CD4-positive, alpha-beta T cell (primary cell): ENCODE data around the gene SLC2A9. TPM values are rescaled to one million over a fixed set of nuclear protein-coding genes. Genes with fewer than 3 reads are reported as not detected.

Experiments
- ATAC-seq: fragments of 200-7000 bp; cut with Tn5 transposase; one replicate; pipeline ENCODE4 v1.10.0; 2022; ENCODE audit warnings: mild to moderate bottlenecking; ENCODE audit not compliant: poor library complexity
- CTCF ChIA-PET: fragments of 350-600 bp; sonication (Branson Sonifier 250); formaldehyde crosslinking; loops from one replicate; lab custom pipeline; 2021; ENCODE audit warnings: antibody characterized with exemption, inconsistent platforms; lab: Charles Lee
- POLR2A ChIA-PET: fragments of 350-600 bp; sonication (Branson Sonifier 250); formaldehyde crosslinking; loops from one replicate; lab custom pipeline; 2021; ENCODE audit warnings: antibody characterized with exemption, inconsistent platforms; lab: Charles Lee
- DNase-seq, 14 experiments: peaks; one replicate each; pipeline ENCODE4 v3.0.0-alpha.2; 2013 to 2020; ENCODE audit warnings: mixed read lengths in 2 of 14
- H3K27ac ChIP-seq, 2 donors: one replicate each; pipeline versions ENCODE4 v1.5.1 to v1.7.0; 2013; ENCODE audit warnings: low read length in 2 of 2, low read depth in 1 of 2, mild to moderate bottlenecking in 1 of 2
- H3K27me3 ChIP-seq, 2 experiments: 1 replicate in 1 of 2; 2 replicates in 1 of 2; pipeline versions ENCODE4 v1.6.1 to v1.7.0; 2013; ENCODE audit warnings: low read length in 2 of 2, control low read depth in 1 of 2, mild to moderate bottlenecking in 1 of 2, moderate library complexity in 1 of 2; ENCODE audit not compliant: insufficient read depth in 2 of 2, control insufficient read depth in 1 of 2
- H3K36me3 ChIP-seq: one replicate; pipeline ENCODE4 v1.6.1; 2013; ENCODE audit warnings: low read length, control low read depth; ENCODE audit not compliant: insufficient read depth
- H3K4me1 ChIP-seq: one replicate; pipeline ENCODE4 v1.6.1; 2013; ENCODE audit warnings: low read length, control low read depth; ENCODE audit not compliant: insufficient read depth
- H3K4me3 ChIP-seq: one replicate; pipeline ENCODE4 v1.5.1; 2013; ENCODE audit warnings: mild to moderate bottlenecking, low read length, moderate library complexity
- H3K9me3 ChIP-seq, 2 experiments: 1 replicate in 1 of 2; 2 replicates in 1 of 2; pipeline versions ENCODE4 v1.6.1 to v1.7.0; 2013; ENCODE audit warnings: low read length in 2 of 2, mild to moderate bottlenecking in 2 of 2, control low read depth in 1 of 2, moderate library complexity in 1 of 2; ENCODE audit not compliant: control insufficient read depth in 1 of 2, insufficient read depth in 1 of 2
- H3K27ac Mint-ChIP-seq: one replicate; pipeline ENCODE4 v1.8.0; 2020; ENCODE audit warnings: mixed read lengths
- H3K27me3 Mint-ChIP-seq: one replicate; pipeline ENCODE4 v1.8.0; 2021; ENCODE audit warnings: mixed read lengths
- H3K36me3 Mint-ChIP-seq: one replicate; pipeline ENCODE4 v1.8.0; 2021; ENCODE audit warnings: low read depth, mixed read lengths
- H3K4me1 Mint-ChIP-seq: one replicate; pipeline ENCODE4 v1.8.0; 2021; ENCODE audit warnings: low read depth, mixed read lengths
- H3K4me3 Mint-ChIP-seq: one replicate; pipeline ENCODE4 v1.8.0; 2020; ENCODE audit warnings: mild to moderate bottlenecking, mixed read lengths
- H3K9me3 Mint-ChIP-seq: one replicate; pipeline ENCODE4 v1.8.0; 2020; ENCODE audit warnings: mixed read lengths
- CTCF ChIP-seq: fragments of 200-600 bp; IDR thresholded peaks from one replicate; pipeline ENCODE4 v1.8.0; 2022; ENCODE audit warnings: antibody characterized with exemption, mild to moderate bottlenecking
- intact Hi-C, 2 experiments: fragments of 100-400 bp; cut with DNase I in 1 of 2; cut with micrococcal nuclease in 1 of 2; formaldehyde crosslinking; loops; one replicate each; pipeline versions ENCODE4 v1.15.1 to v1.9.0; 2023 to 2025; cut with DNase I, micrococcal nuclease
- total RNA-seq, 174 experiments: library from RNA in 2 of 174; stranded (reverse) in 2 of 174; gene quantifications; one replicate each; pipeline ENCODE4 v1.2.3 and lab custom pipeline; 2021 to 2026

SLC2A9 gene
- total RNA-seq, 2 experiments from 2014 or later = 2.2 to 3.6 TPM

GRCh38 chr4:9923195-9923812 is 98.0 kb downstream of the SLC2A9 start:
- Mint-ChIP-seq H3K9me3 (no peaks in the 10 kb centered on the region), H3K36me3 (no peaks in the 10 kb centered on the region), H3K27me3 (no peaks in the 10 kb centered on the region), H3K4me3 (no peak overlapping the region), H3K4me1 (no peaks in the 10 kb centered on the region), H3K27ac (no peak overlapping the region)
- H3K27me3 ChIP-seq = no peaks in the 10 kb centered on the region
- CTCF ChIA-PET = no interaction called here
- H3K27ac ChIP-seq = no peak overlapping the region
- ATAC-seq (no peak), DNase-seq (no peak)
- no peaks in the 10 kb centered on the region for H3K9me3 ChIP-seq
- H3K4me1 ChIP-seq = no peaks in the 10 kb centered on the region
- POLR2A ChIA-PET = no interaction called here
- TF ChIP-seq CTCF = no peak
- intact Hi-C loops = no loop called here
- H3K36me3 ChIP-seq = no peaks in the 10 kb centered on the region
- H3K4me3 ChIP-seq = no peak overlapping the region

GRCh38 chr4:9921326-9921725 is 100.0 kb downstream of the SLC2A9 start:
- Mint-ChIP-seq H3K9me3 (no peaks in the 10 kb centered on the region), H3K4me1 (no peaks in the 10 kb centered on the region), H3K36me3 (no peaks in the 10 kb centered on the region), H3K27ac (no peak overlapping the region), H3K27me3 (no peaks in the 10 kb centered on the region), H3K4me3 (no peak overlapping the region)
- no peaks in the 10 kb centered on the region for H3K9me3 ChIP-seq
- H3K27me3 ChIP-seq = no peaks in the 10 kb centered on the region
- TF ChIP-seq CTCF = no peak
- no peak for DNase-seq
- no peak for ATAC-seq
- ChIA-PET CTCF (no interaction called here), POLR2A (no interaction called here)
- H3K36me3 ChIP-seq = no peaks in the 10 kb centered on the region
- no peaks in the 10 kb centered on the region for H3K4me1 ChIP-seq
- no peak overlapping the region for H3K27ac ChIP-seq
- H3K4me3 ChIP-seq = no peak overlapping the region
- intact Hi-C loops = no loop called here

GRCh38 chr4:9920029-9920428 is 101.3 kb downstream of the SLC2A9 start:
- POLR2A ChIA-PET = no interaction called here
- Histone ChIP-seq H3K4me3 (no peak overlapping the region), H3K4me1 (no peaks in the 10 kb centered on the region), H3K9me3 (no peaks in the 10 kb centered on the region), H3K27ac (no peak overlapping the region), H3K27me3 (no peaks in the 10 kb centered on the region), H3K36me3 (no peaks in the 10 kb centered on the region)
- DNase-seq (no peak), ATAC-seq (no peak)
- Mint-ChIP-seq H3K27ac (no peak overlapping the region), H3K27me3 (no peaks in the 10 kb centered on the region), H3K4me1 (no peaks in the 10 kb centered on the region), H3K4me3 (no peak overlapping the region), H3K9me3 (no peaks in the 10 kb centered on the region), H3K36me3 (no peaks in the 10 kb centered on the region)
- CTCF ChIA-PET = no interaction called here
- intact Hi-C loops = no loop called here
- no peak for TF ChIP-seq CTCF
